ENCODE results near the gene KLF11. TPM values are rescaled to one million over a fixed set of nuclear protein-coding genes. Genes with fewer than 3 reads are reported as not detected.

The KLF11 gene
- total RNA-seq, 1 experiment from 2014 or later: 21.0 TPM

DNA sequence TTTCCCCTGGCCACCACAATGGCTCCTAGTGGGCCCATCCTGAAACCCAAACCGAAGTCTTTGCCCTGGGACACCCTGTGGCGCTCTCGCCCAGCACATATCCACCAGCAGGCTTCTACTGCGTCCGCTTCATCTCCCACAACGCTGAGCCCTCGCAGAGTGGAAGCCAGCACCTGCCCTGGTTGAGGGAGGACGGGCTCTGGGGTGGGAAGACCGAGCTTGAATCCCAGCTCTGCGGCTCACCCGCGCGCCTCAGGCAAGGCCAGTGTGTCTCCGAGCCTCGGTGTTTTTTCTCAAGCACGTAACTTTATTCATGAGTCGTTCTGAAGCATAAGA lies 15.6 kb downstream of the KLF11 start:
- DNase-seq: no peak
- peaks cover 14% of the 10 kb centered on the region for H3K4me1 Mint-ChIP-seq (ENCODE audit: low read depth, unreplicated experiment)
- Histone ChIP-seq H3K9me3 (no peaks in the 10 kb centered on the region), H3K4me1 (peaks cover 13% of the 10 kb centered on the region), H3K36me3 (ENCODE audit: control insufficient read depth, insufficient read depth, low read length) (no peaks in the 10 kb centered on the region), H3K4me3 (ENCODE audit: low read depth, low read length) (no peak overlapping the region), H3K27me3 (replicated peaks; ENCODE audit: control insufficient read depth, insufficient read depth, low read length) (no peaks in the 10 kb centered on the region)
- no peak overlapping the region for H3K27ac Mint-ChIP-seq (ENCODE audit: unreplicated experiment)
- BruUV-seq (replicated peaks): no TSS peak
- intact Hi-C loops (cut with micrococcal nuclease; ENCODE audit: unreplicated experiment): no loop called here
- ChIA-PET POLR2A (no interaction called here), CTCF (interaction anchor here (1.7 kb wide), 1 partner anchor 13 kb away, joined by 6 read pairs; no protein-coding TSS in a partner anchor)
- TF ChIP-seq, protein P1, sequence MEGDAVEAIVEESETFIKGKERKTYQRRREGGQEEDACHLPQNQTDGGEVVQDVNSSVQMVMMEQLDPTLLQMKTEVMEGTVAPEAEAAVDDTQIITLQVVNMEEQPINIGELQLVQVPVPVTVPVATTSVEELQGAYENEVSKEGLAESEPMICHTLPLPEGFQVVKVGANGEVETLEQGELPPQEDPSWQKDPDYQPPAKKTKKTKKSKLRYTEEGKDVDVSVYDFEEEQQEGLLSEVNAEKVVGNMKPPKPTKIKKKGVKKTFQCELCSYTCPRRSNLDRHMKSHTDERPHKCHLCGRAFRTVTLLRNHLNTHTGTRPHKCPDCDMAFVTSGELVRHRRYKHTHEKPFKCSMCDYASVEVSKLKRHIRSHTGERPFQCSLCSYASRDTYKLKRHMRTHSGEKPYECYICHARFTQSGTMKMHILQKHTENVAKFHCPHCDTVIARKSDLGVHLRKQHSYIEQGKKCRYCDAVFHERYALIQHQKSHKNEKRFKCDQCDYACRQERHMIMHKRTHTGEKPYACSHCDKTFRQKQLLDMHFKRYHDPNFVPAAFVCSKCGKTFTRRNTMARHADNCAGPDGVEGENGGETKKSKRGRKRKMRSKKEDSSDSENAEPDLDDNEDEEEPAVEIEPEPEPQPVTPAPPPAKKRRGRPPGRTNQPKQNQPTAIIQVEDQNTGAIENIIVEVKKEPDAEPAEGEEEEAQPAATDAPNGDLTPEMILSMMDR (IDR thresholded peaks at IDR 0.05; ENCODE audit: insufficient read depth in 1 of 2, low read depth in 1 of 2, low read length in 1 of 2, severe bottlenecking in 1 of 2, unreplicated experiment in 1 of 2): no peak
- H3K27me3 Mint-ChIP-seq (ENCODE audit: insufficient read depth, unreplicated experiment): no peaks in the 10 kb centered on the region
- H3K4me3 Mint-ChIP-seq (ENCODE audit: unreplicated experiment): no peak overlapping the region
- H3K36me3 Mint-ChIP-seq (ENCODE audit: insufficient read depth, unreplicated experiment): peaks cover 9% of the 10 kb centered on the region
- no peaks in the 10 kb centered on the region for H3K9me3 Mint-ChIP-seq (ENCODE audit: unreplicated experiment)

DNA sequence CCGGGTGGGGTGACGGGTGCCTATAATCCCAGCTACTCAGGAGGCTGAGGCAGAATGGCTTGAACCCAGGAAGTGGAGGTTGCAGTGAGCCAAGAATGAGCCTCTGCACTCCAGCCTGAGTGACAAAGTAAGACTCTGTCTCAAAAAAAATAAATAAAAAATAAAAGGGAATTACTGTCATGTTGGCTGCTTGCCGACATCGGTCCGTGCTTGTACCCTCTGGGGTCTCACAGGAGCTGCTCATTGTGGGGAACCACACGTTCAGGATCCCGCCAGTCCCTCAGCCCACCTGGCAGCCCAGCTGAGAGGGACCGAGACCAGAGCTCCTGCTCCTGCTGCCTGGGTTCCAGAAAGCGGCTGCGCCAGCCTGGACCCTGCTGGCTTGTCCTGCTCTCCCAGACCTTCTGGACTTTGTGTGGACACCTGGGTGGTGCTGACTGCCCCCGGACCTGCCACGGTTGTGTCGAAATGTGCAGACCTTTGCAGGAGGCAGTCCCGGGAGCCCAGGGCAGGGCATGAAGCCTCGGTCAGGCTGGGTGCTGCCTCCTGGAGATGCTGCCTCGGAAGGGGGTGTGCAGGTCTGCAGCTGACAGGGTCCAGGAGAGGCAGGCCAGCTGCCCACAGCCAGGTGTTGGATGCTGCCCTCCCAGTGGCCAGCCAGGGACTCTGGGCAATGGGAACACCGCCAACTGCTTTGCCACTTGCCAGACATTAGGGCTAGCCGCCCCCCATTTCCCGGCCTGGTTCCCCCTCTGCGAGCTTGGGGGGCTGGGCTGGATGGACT lies 16.4 kb downstream of the KLF11 start:
- Mint-ChIP-seq H3K36me3 (ENCODE audit: insufficient read depth, unreplicated experiment) (peaks cover 1% of the 10 kb centered on the region), H3K9me3 (ENCODE audit: unreplicated experiment) (no peaks in the 10 kb centered on the region), H3K4me3 (ENCODE audit: unreplicated experiment) (no peak overlapping the region), H3K27ac (ENCODE audit: unreplicated experiment) (no peak overlapping the region), H3K4me1 (ENCODE audit: low read depth, unreplicated experiment) (peaks cover 14% of the 10 kb centered on the region), H3K27me3 (ENCODE audit: insufficient read depth, unreplicated experiment) (no peaks in the 10 kb centered on the region)
- H3K36me3 ChIP-seq (ENCODE audit: control insufficient read depth, insufficient read depth, low read length): no peaks in the 10 kb centered on the region
- DNase-seq: no peak
- no TSS peak for BruUV-seq (replicated peaks)
- TF ChIP-seq, protein P1 (IDR thresholded peaks at IDR 0.05; ENCODE audit: insufficient read depth in 1 of 2, low read depth in 1 of 2, low read length in 1 of 2, severe bottlenecking in 1 of 2, unreplicated experiment in 1 of 2): no peak
- ChIA-PET POLR2A (no interaction called here), CTCF (interaction anchor here (1.7 kb wide), 1 partner anchor 12 kb away, joined by 6 read pairs; no protein-coding TSS in a partner anchor)
- H3K4me3 ChIP-seq (ENCODE audit: low read depth, low read length): no peak overlapping the region
- intact Hi-C loops (cut with micrococcal nuclease; ENCODE audit: unreplicated experiment): no loop called here
- H3K4me1 ChIP-seq: peaks cover 13% of the 10 kb centered on the region
- no peaks in the 10 kb centered on the region for H3K9me3 ChIP-seq
- no peaks in the 10 kb centered on the region for H3K27me3 ChIP-seq (replicated peaks; ENCODE audit: control insufficient read depth, insufficient read depth, low read length)

DNA sequence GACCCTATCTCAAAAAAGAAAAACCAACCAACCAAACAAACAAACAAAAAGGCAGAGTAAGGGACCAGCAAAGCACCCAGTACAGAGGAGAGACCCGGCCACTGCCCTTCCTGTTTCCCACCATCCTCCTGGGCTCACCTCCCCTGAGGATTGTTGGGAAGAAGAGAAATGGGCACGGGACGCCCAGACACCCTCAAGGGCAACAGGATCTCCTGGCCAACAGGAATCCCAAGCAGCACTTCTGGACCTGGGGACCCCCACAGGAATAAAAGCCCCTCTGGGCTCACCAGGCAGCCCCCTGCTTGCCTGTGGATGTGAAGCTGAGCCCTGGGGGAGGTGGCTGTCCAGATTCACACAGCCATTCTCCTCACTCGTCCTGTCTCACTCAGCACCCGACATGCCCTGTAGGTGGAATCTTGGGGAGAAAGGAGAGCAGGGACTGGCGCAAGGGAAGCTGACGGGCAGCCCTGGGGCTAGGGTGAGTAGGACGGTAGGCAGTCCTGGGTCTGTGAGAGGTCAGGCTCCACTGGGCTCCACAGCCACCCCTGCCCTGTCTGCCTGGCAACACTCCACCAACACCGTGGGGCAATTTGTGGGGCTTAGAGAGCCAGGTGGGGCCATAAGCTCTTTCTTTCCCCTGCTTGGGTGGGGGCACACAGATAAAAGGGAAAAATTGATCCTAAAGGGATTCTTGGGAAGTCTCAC lies 18.0 kb downstream of the KLF11 start:
- Histone ChIP-seq H3K4me3 (ENCODE audit: low read depth, low read length) (no peak overlapping the region), H3K36me3 (ENCODE audit: control insufficient read depth, insufficient read depth, low read length) (no peaks in the 10 kb centered on the region), H3K27me3 (replicated peaks; ENCODE audit: control insufficient read depth, insufficient read depth, low read length) (no peaks in the 10 kb centered on the region), H3K4me1 (peaks cover 12% of the 10 kb centered on the region), H3K9me3 (no peaks in the 10 kb centered on the region)
- no TSS peak for BruUV-seq (replicated peaks)
- no peak overlapping the region for H3K4me3 Mint-ChIP-seq (ENCODE audit: unreplicated experiment)
- intact Hi-C loops (cut with micrococcal nuclease; ENCODE audit: unreplicated experiment): no loop called here
- H3K27me3 Mint-ChIP-seq (ENCODE audit: insufficient read depth, unreplicated experiment): no peaks in the 10 kb centered on the region
- H3K9me3 Mint-ChIP-seq (ENCODE audit: unreplicated experiment): no peaks in the 10 kb centered on the region
- DNase-seq: no peak
- ChIA-PET POLR2A (no interaction called here), CTCF (no interaction called here)
- peaks cover 14% of the 10 kb centered on the region for H3K4me1 Mint-ChIP-seq (ENCODE audit: low read depth, unreplicated experiment)
- no peak overlapping the region for H3K27ac Mint-ChIP-seq (ENCODE audit: unreplicated experiment)
- TF ChIP-seq, protein P1 (IDR thresholded peaks at IDR 0.05; ENCODE audit: insufficient read depth in 1 of 2, low read depth in 1 of 2, low read length in 1 of 2, severe bottlenecking in 1 of 2, unreplicated experiment in 1 of 2): no peak
- H3K36me3 Mint-ChIP-seq (ENCODE audit: insufficient read depth, unreplicated experiment): no peaks in the 10 kb centered on the region

Measured in Caco-2 (cell line).